ENCODE data around the gene PVALB. TPM values are rescaled to one million over a fixed set of nuclear protein-coding genes. Genes with fewer than 3 reads are reported as not detected.

PVALB gene
- total and polyA plus RNA-seq, 10 of the 15 experiments (the other 5 are each of a cell fraction or from before 2014, with no cell fraction given), result not detected

GRCh38 chr22:36823186-36823839 is 6.5 kb upstream of the PVALB start:
- H3K79me2 ChIP-seq (ENCODE audit: control insufficient read depth, insufficient read depth, low read length), result no peaks in the 10 kb centered on the region
- POLR2A ChIA-PET, result no interaction called here
- H3K9ac ChIP-seq (ENCODE audit: control insufficient read depth, insufficient read depth, low read length), result no peak overlapping the region
- 21% methylated on average over 17 of the region's 17 CpGs for WGBS (ENCODE audit: insufficient coverage, insufficient replicate concordance, low lambda C conversion rate, missing lambda C conversion rate)
- intact Hi-C loops (cut with micrococcal nuclease; ENCODE audit: unreplicated experiment), result no loop called here
- DNase-seq (ENCODE audit: low read depth, low spot score) (no peak), ATAC-seq (no peak), FAIRE-seq (no peak)
- H3K4me2 ChIP-seq (ENCODE audit: control insufficient read depth, insufficient read depth), result no peak overlapping the region
- SMC1A ChIA-PET (ENCODE audit: uncharacterized antibody, unreplicated experiment), result no interaction called here
- H3K4me1 ChIP-seq (ENCODE audit: control insufficient read depth, insufficient read depth, low read length), result no peaks in the 10 kb centered on the region
- H3K27ac ChIP-seq (ENCODE audit: control insufficient read depth, insufficient read depth), result no peak overlapping the region
- H3K9me3 ChIP-seq (replicated peaks; ENCODE audit: control insufficient read depth, insufficient read depth, low read length), result no peaks in the 10 kb centered on the region
- H3K36me3 ChIP-seq (ENCODE audit: control insufficient read depth in 2 of 2, insufficient read depth in 2 of 2, low read length in 1 of 2), result no peaks in the 10 kb centered on the region
- no peak overlapping the region for H3K4me3 ChIP-seq
- no peaks in the 10 kb centered on the region for H4K20me1 ChIP-seq (ENCODE audit: control insufficient read depth, insufficient read depth)
- RAD21 ChIA-PET (ENCODE audit: unreplicated experiment), result no interaction called here
- no TSS peak for BruUV-seq (replicated peaks)
- CTCF ChIA-PET, result no interaction called here
- TF ChIP-seq NFYA (IDR thresholded peaks at IDR 0.05; ENCODE audit: borderline replicate concordance, low read depth, low read length), result no peak
- no peak for TF ChIP-seq SMC3 (IDR thresholded peaks at IDR 0.05; ENCODE audit: borderline replicate concordance, low read length)
- TF ChIP-seq CHD2 (IDR thresholded peaks at IDR 0.05; ENCODE audit: borderline replicate concordance, low read depth, low read length), result no peak
- in situ Hi-C loops (cut with MboI), result no loop called here
- peaks cover 1 to 6% of the 10 kb centered on the region in 2 experiments; a peak in 2 of 4 replicates for H3K27me3 ChIP-seq (replicated peaks in 1 of 2; ENCODE audit: control insufficient read depth in 2 of 2, insufficient read depth in 2 of 2, low read length in 1 of 2)
- no peak overlapping the region for H2AFZ ChIP-seq (ENCODE audit: control insufficient read depth, low read depth, low read length)

GRCh38 chr22:36822581-36822980 is 5.7 kb upstream of the PVALB start:
- in situ Hi-C loops (cut with MboI), result no loop called here
- Histone ChIP-seq H3K4me1 (ENCODE audit: control insufficient read depth, insufficient read depth, low read length) (no peaks in the 10 kb centered on the region), H4K20me1 (ENCODE audit: control insufficient read depth, insufficient read depth) (no peaks in the 10 kb centered on the region), H3K36me3 (ENCODE audit: control insufficient read depth in 2 of 2, insufficient read depth in 2 of 2, low read length in 1 of 2) (no peaks in the 10 kb centered on the region), H3K27ac (ENCODE audit: control insufficient read depth, insufficient read depth) (no peak overlapping the region), H3K9me3 (replicated peaks; ENCODE audit: control insufficient read depth, insufficient read depth, low read length) (no peaks in the 10 kb centered on the region), H3K27me3 (replicated peaks in 1 of 2; ENCODE audit: control insufficient read depth in 2 of 2, insufficient read depth in 2 of 2, low read length in 1 of 2) (peaks cover 7 to 8% of the 10 kb centered on the region in 2 experiments; a peak in 3 of 4 replicates), H3K9ac (ENCODE audit: control insufficient read depth, insufficient read depth, low read length) (no peak overlapping the region), H3K4me3 (no peak overlapping the region), H3K79me2 (ENCODE audit: control insufficient read depth, insufficient read depth, low read length) (no peaks in the 10 kb centered on the region), H3K4me2 (ENCODE audit: control insufficient read depth, insufficient read depth) (no peak overlapping the region), H2AFZ (ENCODE audit: control insufficient read depth, low read depth, low read length) (no peak overlapping the region)
- RAD21 ChIA-PET (ENCODE audit: unreplicated experiment), result no interaction called here
- no TSS peak for BruUV-seq (replicated peaks)
- POLR2A ChIA-PET, result no interaction called here
- intact Hi-C loops (cut with micrococcal nuclease; ENCODE audit: unreplicated experiment), result no loop called here
- SMC1A ChIA-PET (ENCODE audit: uncharacterized antibody, unreplicated experiment), result no interaction called here
- no peak for FAIRE-seq
- no peak for ATAC-seq
- WGBS (ENCODE audit: insufficient coverage, insufficient replicate concordance, low lambda C conversion rate, missing lambda C conversion rate), result 40% methylated on average over 6 of the region's 6 CpGs
- DNase-seq (ENCODE audit: low read depth, low spot score), result no peak
- CTCF ChIA-PET, result no interaction called here
- TF ChIP-seq ZBED1 (IDR thresholded peaks at IDR 0.05; ENCODE audit: borderline replicate concordance) (no peak), TCF12 (IDR thresholded peaks at IDR 0.05; ENCODE audit: low read depth, low read length) (no peak), ZBTB4 (CRISPR knock-in tag; IDR thresholded peaks at IDR 0.05) (no peak), BCL11A (IDR thresholded peaks at IDR 0.05; ENCODE audit: low read depth, low read length) (no peak), USF1 (IDR thresholded peaks at IDR 0.05; ENCODE audit: borderline replicate concordance, extremely low read length, insufficient read depth, low read depth, low read length) (no peak), BACH1 (IDR thresholded peaks at IDR 0.05; ENCODE audit: borderline replicate concordance) (no peak), TAF1 (IDR thresholded peaks at IDR 0.05; ENCODE audit: borderline replicate concordance, low read depth, low read length) (no peak)

Measured in GM12878 (cell line).